Neural cell (in vitro differentiated cells): ENCODE measurements around the gene UIMC1. TPM values are rescaled to one million over a fixed set of nuclear protein-coding genes. Genes with fewer than 3 reads are reported as not detected.

ENCODE experiments used
- H2AFZ ChIP-seq: fragments of 200-600, 300-800 bp; sonication (generic), shearing (Covaris generic); 2 replicates; pipeline ENCODE4 v1.6.0; 2014; ENCODE audit warnings: low read depth, mild to moderate bottlenecking, antibody characterized with exemption, low read length, moderate library complexity
- H3F3A ChIP-seq: fragments of 200-600 bp; shearing (Covaris generic); 2 replicates; pipeline ENCODE4 v1.6.1; 2016; ENCODE audit warnings: mild to moderate bottlenecking, moderate library complexity, mixed read lengths, antibody characterized with exemption, low read length; ENCODE audit not compliant: insufficient read depth, poor library complexity, severe bottlenecking
- H3K27ac ChIP-seq: fragments of 200-600, 300-800 bp; sonication (generic), shearing (Covaris generic); 2 replicates; pipeline ENCODE4 v1.5.1; 2014; ENCODE audit warnings: mild to moderate bottlenecking, low read length, moderate library complexity
- H3K27me3 ChIP-seq: fragments of 300-800, 200-600 bp; sonication (generic), shearing (Covaris generic); 2 replicates; pipeline ENCODE4 v1.6.0; 2014; ENCODE audit warnings: mild to moderate bottlenecking, low read depth, low read length, moderate library complexity; ENCODE audit not compliant: insufficient read depth
- H3K36me3 ChIP-seq: fragments of 300-800, 200-600 bp; sonication (generic), shearing (Covaris generic); 2 replicates; pipeline ENCODE4 v1.5.1; 2014; ENCODE audit warnings: mild to moderate bottlenecking, antibody characterized with exemption, low read length, moderate library complexity; ENCODE audit not compliant: insufficient read depth
- H3K4me2 ChIP-seq: fragments of 300-800, 200-600 bp; sonication (generic), shearing (Covaris generic); 2 replicates; pipeline ENCODE4 v1.6.0; 2014; ENCODE audit warnings: mild to moderate bottlenecking, low read length
- H3K4me3 ChIP-seq: fragments of 300-800, 200-600 bp; sonication (generic), shearing (Covaris generic); 2 replicates; pipeline ENCODE4 v1.5.1; 2014; ENCODE audit warnings: mild to moderate bottlenecking, low read length, moderate library complexity
- H3K79me2 ChIP-seq: fragments of 200-600 bp; shearing (Covaris generic); replicated peaks from 2 replicates; pipeline ENCODE4 v1.6.0; 2014; ENCODE audit warnings: mild to moderate bottlenecking, low read length, moderate library complexity; ENCODE audit not compliant: insufficient read depth
- H3K9ac ChIP-seq: fragments of 300-800, 200-600 bp; sonication (generic), shearing (Covaris generic); 2 replicates; pipeline ENCODE4 v1.6.1; 2016; ENCODE audit warnings: mild to moderate bottlenecking, low read length, mixed read lengths
- H3K9me2 ChIP-seq: fragments of 200-600 bp; shearing (Covaris generic); 2 replicates; pipeline ENCODE4 v1.6.1; 2016; ENCODE audit warnings: mild to moderate bottlenecking, low read length, mixed read lengths; ENCODE audit not compliant: insufficient read depth
- H3K9me3 ChIP-seq: fragments of 200-600, 300-800 bp; sonication (generic), shearing (Covaris generic); 2 replicates; pipeline ENCODE4 v1.6.1; 2016; ENCODE audit warnings: mild to moderate bottlenecking, mixed run types, low read length, moderate library complexity, mixed read lengths
- H4K20me1 ChIP-seq: fragments of 200-600 bp; shearing (Covaris generic); 2 replicates; pipeline ENCODE4 v1.6.1; 2016; ENCODE audit warnings: mild to moderate bottlenecking, mixed run types; ENCODE audit not compliant: insufficient read depth
- CTCF ChIP-seq: fragments of 450-650 bp; IDR thresholded peaks from 2 replicates; pipeline ENCODE4 v1.5.1; 2014; ENCODE audit warnings: antibody characterized with exemption, mild to moderate bottlenecking, moderate library complexity; ENCODE audit not compliant: poor library complexity, severe bottlenecking
- EP300 ChIP-seq: fragments of 450-650 bp; conservative IDR thresholded peaks from 2 replicates; pipeline ENCODE4 v1.6.1; 2014; ENCODE audit warnings: antibody characterized with exemption, mild to moderate bottlenecking, moderate library complexity; ENCODE audit not compliant: poor library complexity, severe bottlenecking
- EZH2 ChIP-seq: fragments of 200-600, 300-800 bp; shearing (Covaris generic), sonication (generic); IDR thresholded peaks from 2 replicates; pipeline ENCODE4 v1.6.1; 2014; ENCODE audit warnings: antibody characterized with exemption, low read length, borderline replicate concordance, mild to moderate bottlenecking; ENCODE audit not compliant: insufficient read depth, poor library complexity, severe bottlenecking
- MXI1 ChIP-seq: fragments of 450-650 bp; conservative IDR thresholded peaks from 2 replicates; pipeline ENCODE4 v1.6.1; 2014; ENCODE audit warnings: antibody characterized with exemption, mild to moderate bottlenecking; ENCODE audit not compliant: poor library complexity, severe bottlenecking
- POLR2AphosphoS5 ChIP-seq: IDR thresholded peaks from 2 replicates; pipeline ENCODE4 v1.6.1; 2012
- RAD21 ChIP-seq: fragments of 450-650 bp; conservative IDR thresholded peaks from 2 replicates; pipeline ENCODE4 v1.6.1; 2014; ENCODE audit warnings: antibody characterized with exemption, mild to moderate bottlenecking, moderate library complexity
- REST ChIP-seq: IDR thresholded peaks from 2 replicates; pipeline ENCODE4 v1.6.1; 2012; ENCODE audit warnings: borderline replicate concordance
- SMC3 ChIP-seq: fragments of 450-650 bp; conservative IDR thresholded peaks from 2 replicates; pipeline ENCODE4 v1.6.1; 2014; ENCODE audit warnings: antibody characterized with exemption, mild to moderate bottlenecking, moderate library complexity; ENCODE audit not compliant: poor library complexity
- TAF1 ChIP-seq: IDR thresholded peaks from 2 replicates; pipeline ENCODE4 v1.6.1; 2012; ENCODE audit warnings: low read depth
- polyA plus RNA-seq: library from polyadenylated mRNA; depleted of rRNA; stranded (reverse); fragments of >200 nt; gene quantifications from 2 replicates; pipeline ENCODE4 v1.2.3, GENCODE V29; 2014

The UIMC1 gene
- polyA plus RNA-seq, 1 donor from 2014 or later: 74.0 TPM

GRCh38 chr5:177041936-177042335 lies 35.4 kb upstream of the UIMC1 start:
- H3K9me3 ChIP-seq: no peaks in the 10 kb centered on the region
- H3K27ac ChIP-seq: no peak overlapping the region
- H3F3A ChIP-seq: no peaks in the 10 kb centered on the region
- no peak overlapping the region for H3K9ac ChIP-seq
- peaks cover 5% of the 10 kb centered on the region for H3K36me3 ChIP-seq
- no peak overlapping the region for H3K4me2 ChIP-seq
- H3K79me2 ChIP-seq: no peaks in the 10 kb centered on the region
- H3K9me2 ChIP-seq: no peaks in the 10 kb centered on the region
- H3K27me3 ChIP-seq: no peaks in the 10 kb centered on the region
- no peaks in the 10 kb centered on the region for H4K20me1 ChIP-seq
- H2AFZ ChIP-seq: no peak overlapping the region
- TF ChIP-seq MXI1 (no peak), EP300 (no peak), SMC3 (no peak), RAD21 (no peak), TAF1 (no peak), POLR2AphosphoS5 (no peak), CTCF (no peak), REST (no peak), EZH2 (no peak)
- H3K4me3 ChIP-seq: no peak overlapping the region

GRCh38 chr5:177040814-177041420 lies 34.3 kb upstream of the UIMC1 start:
- Histone ChIP-seq H3K9me3 (no peaks in the 10 kb centered on the region), H3K9ac (no peak overlapping the region), H3K27me3 (no peaks in the 10 kb centered on the region), H3K27ac (no peak overlapping the region), H3K4me2 (no peak overlapping the region), H3K4me3 (no peak overlapping the region), H3K9me2 (no peaks in the 10 kb centered on the region), H3K36me3 (peaks cover 5% of the 10 kb centered on the region), H3K79me2 (no peaks in the 10 kb centered on the region), H2AFZ (no peak overlapping the region), H3F3A (no peaks in the 10 kb centered on the region), H4K20me1 (no peaks in the 10 kb centered on the region)
- TF ChIP-seq REST (no peak), SMC3 (no peak)
